NCI-H748 treated with DMSO at 0.1 percent for 48 hours (cell line): ENCODE measurements around the gene MYADML2.

Experiments used
- DNase-seq: peaks from one replicate; lab custom pipeline; 2025; lab: John Stamatoyannopoulos, UW

Gene MYADML2

DNA sequence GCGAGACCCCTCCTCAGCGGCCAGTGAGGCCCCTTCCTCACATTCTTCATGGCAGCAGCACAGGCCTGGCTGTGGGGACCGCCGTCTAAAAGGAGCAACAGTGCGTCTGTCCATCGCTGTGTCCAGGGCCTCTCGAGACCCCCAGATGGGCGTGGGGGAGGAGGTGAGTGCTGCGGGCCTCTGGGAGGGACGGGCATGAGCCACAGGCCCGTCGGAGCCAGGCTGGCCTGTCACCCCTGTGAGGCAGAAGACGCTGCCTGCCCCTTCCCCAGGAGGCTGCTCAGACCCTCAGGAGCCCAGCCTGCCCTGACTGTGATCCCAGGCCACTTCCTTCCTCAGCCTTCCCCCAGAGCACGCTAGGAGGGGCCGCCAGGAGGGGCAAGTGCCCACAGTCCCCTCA lies 7.8 kb downstream of the MYADML2 start:
- DNase-seq = no peak

DNA sequence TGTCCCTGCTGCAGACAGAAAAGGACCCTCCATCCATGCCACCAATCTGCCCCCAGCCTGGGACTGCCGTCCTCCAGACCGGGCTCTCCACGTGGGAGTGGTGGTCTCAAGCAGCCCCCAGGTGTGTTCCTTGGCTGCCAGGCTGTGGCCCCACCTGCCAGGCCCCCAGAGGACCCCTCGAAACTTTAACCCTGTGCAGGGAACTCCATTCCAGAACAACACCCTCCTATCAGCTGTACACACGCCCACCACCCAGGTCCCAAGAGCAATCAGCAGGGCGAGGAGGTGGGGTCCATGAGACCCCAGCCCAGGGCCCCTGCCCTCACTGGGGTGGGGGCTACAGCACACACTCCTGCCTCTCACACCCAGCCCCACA lies 11.3 kb downstream of the MYADML2 start:
- no peak for DNase-seq

- DNase-seq = no peak
Observed at GRCh38 chr17:81934850-81935708, 12.0 kb downstream of the MYADML2 start.

DNA sequence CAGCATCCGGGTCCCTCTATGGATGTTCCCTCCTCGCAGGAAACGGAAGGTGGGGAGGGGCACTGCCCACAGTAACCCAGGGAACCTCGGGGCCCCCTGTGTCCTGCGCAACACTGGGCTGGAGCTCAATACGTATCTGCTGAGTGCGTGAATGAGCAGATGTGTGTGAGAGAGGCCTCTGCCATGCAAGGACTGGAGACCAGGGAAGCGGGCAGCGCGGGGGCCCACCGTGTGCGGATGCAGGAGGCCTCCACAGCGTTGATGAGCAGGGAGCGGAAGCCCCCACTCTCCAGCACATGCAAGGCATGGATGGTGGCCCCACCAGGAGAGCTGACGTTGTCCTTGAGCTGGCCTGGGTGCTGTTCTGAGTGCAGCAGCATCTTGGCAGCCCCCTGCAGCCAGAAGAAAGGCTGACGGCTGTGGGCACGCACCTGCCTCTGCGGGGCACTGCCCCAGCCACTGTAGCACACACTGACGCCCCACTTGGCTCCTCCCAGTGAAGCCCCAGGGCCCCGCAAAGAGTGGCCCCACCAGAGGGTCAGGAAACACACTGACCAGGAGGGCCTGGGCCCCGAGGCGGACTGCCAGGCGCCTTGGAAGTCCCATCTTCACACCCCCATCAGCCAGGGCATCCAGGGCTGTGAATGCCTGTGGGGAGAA lies 12.8 kb downstream of the MYADML2 start:
- DNase-seq = no peak

- no peak for DNase-seq
Observed at GRCh38 chr17:81933178-81933699, 13.8 kb downstream of the MYADML2 start.

DNA sequence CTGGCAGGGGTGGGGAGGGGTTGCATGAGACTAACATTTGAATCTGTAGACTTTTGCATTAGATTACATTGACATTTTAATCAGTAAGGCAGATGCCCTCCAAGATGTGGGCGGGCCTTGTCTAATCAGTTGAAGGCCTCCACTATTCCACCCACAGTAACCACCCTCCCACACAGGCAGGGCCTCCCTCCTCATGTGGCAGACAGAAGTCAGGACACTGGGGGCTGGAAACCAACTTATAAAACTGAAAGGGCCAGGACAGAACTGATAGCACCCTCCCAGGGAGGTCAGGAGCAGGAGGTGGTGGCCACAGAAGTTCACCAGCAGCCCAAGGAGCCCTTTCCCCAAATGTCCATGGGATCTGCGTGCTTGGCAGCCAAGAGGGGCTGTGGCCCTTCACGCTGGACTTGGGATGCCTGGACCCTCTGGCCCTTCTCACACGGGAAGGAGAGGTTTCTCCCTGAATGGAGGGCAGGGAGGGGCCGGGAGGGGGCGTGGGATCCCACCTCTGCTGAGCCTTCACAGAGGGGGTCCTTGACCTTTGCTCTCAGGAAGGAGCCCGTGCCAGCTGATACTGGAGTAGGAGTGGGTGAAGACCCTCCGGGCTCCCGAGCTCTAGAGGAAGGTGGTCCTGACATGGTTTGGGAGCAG lies 14.6 kb downstream of the MYADML2 start:
- no peak for DNase-seq

DNA sequence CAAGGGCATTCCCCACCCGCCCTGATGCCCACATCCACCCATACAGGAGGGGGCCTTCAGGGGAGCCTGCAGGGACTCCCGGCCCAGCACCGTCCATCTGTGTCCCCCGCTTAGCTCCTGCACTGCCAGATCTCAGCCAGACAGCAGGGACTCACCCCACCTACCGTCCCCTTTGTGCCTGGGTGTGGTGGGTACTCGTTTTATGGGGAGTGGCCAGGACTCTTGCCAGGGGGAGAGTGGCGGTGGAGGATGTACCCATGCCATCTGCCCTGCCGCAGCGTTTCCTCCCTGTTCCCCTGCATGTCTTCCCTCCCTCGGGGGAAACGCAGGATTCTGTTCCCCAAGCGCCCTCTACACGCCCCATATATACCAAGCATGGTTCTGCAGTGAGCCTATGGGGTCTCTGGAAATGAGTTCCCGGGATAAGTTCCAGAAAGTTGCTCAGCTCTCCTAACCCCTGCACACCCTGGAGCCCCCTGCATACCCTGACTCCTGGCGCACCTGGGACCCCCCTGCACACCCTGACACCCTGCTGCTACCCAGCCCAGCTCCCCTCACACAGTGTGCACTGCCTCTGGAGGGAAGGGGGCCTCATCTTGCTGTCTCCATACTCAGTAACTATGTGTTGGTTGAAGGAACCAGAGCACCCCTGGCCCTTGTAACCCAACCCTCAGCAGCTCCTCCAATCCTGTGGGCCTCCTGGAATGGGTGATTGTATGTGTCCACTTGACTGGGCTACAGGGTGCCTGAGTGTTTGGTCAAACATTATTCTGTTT lies 15.3 kb downstream of the MYADML2 start:
- DNase-seq = no peak

GRCh38 chr17:81931189-81931556 lies 15.9 kb downstream of the MYADML2 start:
- no peak for DNase-seq

GRCh38 chr17:81930142-81931125 lies 16.6 kb downstream of the MYADML2 start:
- DNase-seq = no peak

DNA sequence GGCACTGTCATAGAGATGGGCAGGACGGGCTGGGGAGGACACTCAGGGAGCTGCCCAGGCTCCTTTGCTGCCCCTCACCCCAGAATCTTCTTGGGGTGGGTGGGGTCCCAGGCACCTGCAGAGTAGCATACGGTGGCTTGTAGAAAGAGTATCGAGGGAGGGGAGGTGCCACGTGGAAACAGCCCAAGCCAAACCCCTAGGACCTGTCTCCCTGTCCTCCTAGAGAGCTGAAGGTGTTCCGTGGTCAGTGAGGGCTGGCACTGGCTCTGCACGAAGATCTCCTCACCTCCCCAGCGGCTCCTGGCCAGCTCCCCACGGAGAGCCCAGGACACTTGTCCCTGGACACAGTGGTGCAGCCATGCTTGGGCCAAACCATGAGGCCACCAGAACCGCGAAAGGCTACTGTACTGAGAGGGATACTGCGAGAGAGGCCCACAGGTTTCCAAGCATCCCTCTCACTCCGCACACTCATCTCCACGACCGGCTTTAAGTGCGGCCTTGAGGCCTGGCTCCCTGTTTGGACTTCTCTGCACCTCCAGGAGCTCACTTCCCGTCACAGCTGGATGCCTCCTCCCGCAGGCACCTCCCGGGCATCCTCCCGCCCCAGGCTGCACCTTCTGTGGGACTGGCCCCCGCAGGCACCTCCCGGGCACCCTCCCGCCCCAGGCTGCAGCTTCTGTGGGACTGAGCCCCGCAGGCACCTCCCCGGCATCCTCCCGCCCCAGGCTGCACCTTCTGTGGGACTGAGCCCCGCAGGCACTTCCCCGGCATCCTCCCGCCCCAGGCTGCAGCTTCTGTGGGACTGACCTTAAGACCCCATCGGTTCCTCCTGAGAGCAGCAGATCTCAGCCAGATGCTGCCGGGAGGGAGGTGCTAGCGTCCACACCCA lies 17.5 kb downstream of the MYADML2 start:
- DNase-seq = no peak

DNA sequence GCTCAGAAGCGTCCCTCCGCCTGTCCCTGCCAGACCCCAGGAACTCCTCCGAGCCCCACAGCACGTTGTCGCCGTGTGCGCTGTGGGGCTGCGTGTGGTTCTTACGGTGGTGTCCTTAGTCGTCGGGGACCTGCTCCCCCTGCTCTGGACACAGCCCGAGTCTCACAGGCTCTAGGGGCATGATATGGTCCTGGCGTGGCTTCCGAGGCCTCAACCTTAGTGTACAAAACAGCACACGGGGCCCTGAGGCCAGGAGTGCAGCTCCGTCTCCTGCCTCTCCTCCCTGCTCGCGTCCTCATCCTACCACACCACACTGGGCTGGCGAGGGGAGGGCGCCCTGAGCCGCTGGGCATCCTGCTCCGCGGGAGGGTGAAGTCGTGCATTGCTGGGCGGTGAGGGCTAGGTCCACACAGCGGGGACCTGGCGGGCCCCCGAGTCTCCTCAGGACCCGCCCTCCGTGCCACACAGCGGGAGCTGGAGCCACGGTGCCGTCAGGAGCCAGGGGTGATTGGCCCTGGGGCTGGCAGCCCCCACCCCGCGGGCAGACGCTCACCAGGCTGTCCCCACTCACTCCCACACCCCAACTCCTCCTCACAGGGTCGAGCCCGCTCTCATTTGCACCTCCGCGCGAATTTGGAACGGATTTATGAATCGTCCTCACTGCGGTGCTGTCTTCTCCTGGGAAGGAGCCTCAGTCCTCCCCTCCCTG lies 18.3 kb downstream of the MYADML2 start:
- DNase-seq = peak; percentile 52

DNA sequence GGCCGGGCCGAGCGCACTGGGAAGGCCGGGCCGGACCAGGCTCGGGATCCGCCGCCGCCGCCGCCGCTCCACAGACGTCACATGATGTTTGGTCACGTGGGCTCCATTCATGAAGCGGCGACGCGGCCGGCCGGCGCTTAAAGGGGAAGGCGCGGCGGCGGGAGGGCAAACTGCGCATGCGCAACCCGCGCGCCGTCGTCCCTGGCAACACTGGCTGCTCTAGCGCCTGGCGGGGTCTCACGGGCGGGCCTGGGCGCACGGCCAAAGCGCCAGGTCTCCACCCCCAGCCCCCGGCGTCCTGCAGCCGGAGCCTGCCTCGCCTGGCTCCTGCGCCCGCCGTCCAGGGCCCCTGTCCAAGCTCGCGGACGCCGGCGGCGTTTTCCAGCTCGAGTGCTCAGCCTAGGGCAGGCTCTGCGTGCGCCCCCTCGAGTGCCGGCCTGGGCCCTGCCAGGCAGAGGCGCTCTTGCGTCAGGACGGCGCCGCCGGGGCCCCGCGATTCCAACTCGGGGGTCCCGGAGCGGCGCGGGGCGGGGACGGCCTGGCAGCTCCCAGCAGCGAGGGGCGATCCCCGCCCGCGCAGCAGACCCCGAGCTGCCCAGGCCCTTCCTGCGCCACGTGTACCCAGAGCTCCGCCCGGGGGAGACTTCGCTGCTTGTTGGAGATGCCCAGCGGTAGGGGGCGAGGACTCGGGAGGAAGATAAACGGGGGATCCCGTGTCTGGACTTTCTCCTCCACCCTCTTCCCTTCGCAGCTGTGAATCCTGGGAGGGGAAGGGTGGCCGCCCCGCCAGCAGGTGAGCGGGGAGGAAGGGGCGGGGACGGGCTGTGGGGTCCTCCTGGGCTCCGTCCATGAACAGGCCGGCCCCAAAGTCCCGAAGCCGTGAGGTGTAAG lies 19.1 kb downstream of the MYADML2 start, which contains the start of gene MAFG:
TSS of gene MAFG (minus strand) at position 83 of the 891 bp plus-strand sequence. CDS start 4,550 bp downstream, outside the sequence.
- DNase-seq = peak; percentile 86

DNA sequence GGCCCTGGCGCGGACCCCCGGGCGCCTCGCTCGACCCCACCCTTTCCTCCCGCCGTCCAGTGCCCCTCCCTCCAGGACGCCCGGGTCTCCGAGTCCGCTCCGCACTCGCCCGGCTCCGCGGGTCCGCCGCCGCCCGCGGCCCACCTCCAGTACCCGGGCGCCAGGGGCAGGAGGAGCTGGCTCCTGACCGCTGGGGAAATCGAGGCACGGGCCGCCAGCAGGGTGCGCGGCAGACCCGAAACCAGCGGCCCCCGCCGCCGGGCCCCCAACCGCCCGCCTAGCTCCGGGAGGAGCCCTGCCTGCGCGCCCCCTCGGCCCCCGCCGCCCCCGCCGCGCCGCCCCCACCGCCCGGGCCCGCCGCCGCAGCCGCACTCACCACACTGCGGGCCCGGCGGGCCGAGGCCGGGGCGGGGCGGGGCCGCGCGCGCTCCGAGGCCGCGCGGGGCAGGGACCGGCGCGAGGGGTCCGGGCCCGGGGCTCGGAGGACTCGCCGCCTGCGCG lies 19.8 kb downstream of the MYADML2 start:
- no peak for DNase-seq

- no peak for DNase-seq
Observed at GRCh38 chr17:81926451-81927151, 20.4 kb downstream of the MYADML2 start.

DNA sequence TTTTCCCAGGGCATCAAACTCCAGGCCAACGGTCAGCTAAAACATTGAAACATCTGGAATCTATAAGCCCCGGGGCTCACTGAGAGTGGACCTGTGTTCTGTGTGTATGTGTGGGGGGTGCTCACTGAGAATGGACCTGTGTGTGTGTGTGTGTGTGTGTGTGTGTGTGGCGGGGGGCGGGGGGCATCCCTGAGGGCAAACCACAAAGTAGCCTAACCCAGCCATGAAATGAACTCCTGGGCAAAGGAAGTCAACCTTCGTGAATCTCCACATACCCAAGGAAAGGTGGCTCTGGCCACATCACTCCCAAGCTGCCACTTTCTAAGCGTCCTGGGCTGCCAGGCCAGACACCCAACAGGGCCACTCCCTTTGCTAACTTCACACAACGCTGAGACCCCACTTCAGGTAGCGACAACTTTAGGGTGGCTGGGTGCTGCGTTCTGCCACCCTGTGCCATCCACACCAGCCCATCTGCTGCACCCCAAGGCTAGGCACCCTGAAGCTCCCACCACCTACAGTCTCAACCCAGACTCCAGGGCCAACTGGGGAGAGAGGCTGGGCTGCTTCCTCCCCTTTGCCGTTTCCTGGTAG lies 21.1 kb downstream of the MYADML2 start:
- no peak for DNase-seq
